ENCODE measurements around the gene PWWP2B. TPM values are rescaled to one million over a fixed set of nuclear protein-coding genes. Genes with fewer than 3 reads are reported as not detected.
A peak's percentile ranks its signal among the peaks of the same experiment; 100 is the strongest.

The PWWP2B gene
- total and polyA plus RNA-seq, 10 of the 15 experiments (the other 5 are each of a cell fraction or from before 2014, with no cell fraction given): 0.04 to 0.87 (median 0.35) TPM; not detected in 4

DNA sequence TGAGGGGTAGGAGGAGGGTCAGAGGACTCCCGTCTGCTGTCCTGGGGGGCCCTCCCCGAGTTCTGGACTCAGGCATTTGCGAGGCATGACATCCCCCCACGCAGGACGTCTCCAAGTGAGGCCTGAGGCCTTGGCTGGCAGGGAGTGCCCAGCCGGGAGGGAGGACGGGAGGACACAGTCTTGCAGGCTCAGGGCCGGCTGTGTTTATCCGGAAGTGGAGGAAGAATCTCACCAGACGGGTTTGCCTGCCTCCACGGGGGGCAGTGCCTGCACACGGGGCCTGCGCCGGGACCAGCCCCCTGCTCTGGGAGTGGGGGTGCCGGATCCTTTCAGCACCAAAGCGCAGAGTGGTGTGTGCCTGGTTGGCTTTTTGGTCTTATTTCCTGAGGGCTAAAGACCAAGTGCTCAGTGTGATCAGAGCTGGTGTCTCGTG lies 10.9 kb downstream of the PWWP2B start:
- H3K9ac ChIP-seq (ENCODE audit: control insufficient read depth, insufficient read depth, low read length): no peak overlapping the region
- DNase-seq (ENCODE audit: low read depth, low spot score): no peak

More for the DNA sequence above, 10.9 kb downstream of the PWWP2B start:
- RAD21 ChIA-PET (ENCODE audit: unreplicated experiment): no interaction called here
- Histone ChIP-seq H3K4me3 (no peak overlapping the region), H3K79me2 (ENCODE audit: control insufficient read depth, insufficient read depth, low read length) (no peaks in the 10 kb centered on the region), H3K4me1 (ENCODE audit: control insufficient read depth, insufficient read depth, low read length) (no peaks in the 10 kb centered on the region), H2AFZ (ENCODE audit: control insufficient read depth, low read depth, low read length) (peak overlapping the region; percentile 33), H3K27ac (ENCODE audit: control insufficient read depth, insufficient read depth) (no peak overlapping the region), H3K36me3 (ENCODE audit: control insufficient read depth in 2 of 2, insufficient read depth in 2 of 2, low read length in 1 of 2) (no peaks in the 10 kb centered on the region), H3K27me3 (replicated peaks in 1 of 2; ENCODE audit: control insufficient read depth in 2 of 2, insufficient read depth in 2 of 2, low read length in 1 of 2) (no peaks in the 10 kb centered on the region), H3K9me3 (replicated peaks; ENCODE audit: control insufficient read depth, insufficient read depth, low read length) (no peaks in the 10 kb centered on the region), H3K4me2 (ENCODE audit: control insufficient read depth, insufficient read depth) (no peak overlapping the region), H4K20me1 (ENCODE audit: control insufficient read depth, insufficient read depth) (no peaks in the 10 kb centered on the region)
- FAIRE-seq (no peak), ATAC-seq (peak; percentile 41)
- no peak for TF ChIP-seq KLF5 (IDR thresholded peaks at IDR 0.05; ENCODE audit: partially characterized antibody)
- TF ChIP-seq NR2C1 (IDR thresholded peaks at IDR 0.05): no peak
- no peak for TF ChIP-seq CEBPB (IDR thresholded peaks at IDR 0.05; ENCODE audit: borderline replicate concordance in 1 of 2, low read depth in 2 of 2, low read length in 2 of 2)
- TF ChIP-seq, protein P1, sequence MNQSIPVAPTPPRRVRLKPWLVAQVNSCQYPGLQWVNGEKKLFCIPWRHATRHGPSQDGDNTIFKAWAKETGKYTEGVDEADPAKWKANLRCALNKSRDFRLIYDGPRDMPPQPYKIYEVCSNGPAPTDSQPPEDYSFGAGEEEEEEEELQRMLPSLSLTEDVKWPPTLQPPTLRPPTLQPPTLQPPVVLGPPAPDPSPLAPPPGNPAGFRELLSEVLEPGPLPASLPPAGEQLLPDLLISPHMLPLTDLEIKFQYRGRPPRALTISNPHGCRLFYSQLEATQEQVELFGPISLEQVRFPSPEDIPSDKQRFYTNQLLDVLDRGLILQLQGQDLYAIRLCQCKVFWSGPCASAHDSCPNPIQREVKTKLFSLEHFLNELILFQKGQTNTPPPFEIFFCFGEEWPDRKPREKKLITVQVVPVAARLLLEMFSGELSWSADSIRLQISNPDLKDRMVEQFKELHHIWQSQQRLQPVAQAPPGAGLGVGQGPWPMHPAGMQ (IDR thresholded peaks at IDR 0.05; ENCODE audit: borderline replicate concordance): no peak
- no peak for TF ChIP-seq SUPT20H (IDR thresholded peaks at IDR 0.05; ENCODE audit: borderline replicate concordance, control insufficient read depth, low read depth, low read length)
- TF ChIP-seq JUNB (IDR thresholded peaks at IDR 0.05): no peak
- TF ChIP-seq MXI1 (IDR thresholded peaks at IDR 0.05; ENCODE audit: low read depth, low read length): no peak
- TF ChIP-seq BMI1 (IDR thresholded peaks at IDR 0.05; ENCODE audit: borderline replicate concordance): no peak
- TF ChIP-seq ETV6 (conservative IDR thresholded peaks at IDR 0.05 in 1 of 2, IDR thresholded peaks at IDR 0.05 in 1 of 2; ENCODE audit: borderline replicate concordance in 1 of 2, low read depth in 1 of 2): no peak
- no peak for TF ChIP-seq IKZF2 (IDR thresholded peaks at IDR 0.05)
- no peak for TF ChIP-seq CREB1 (IDR thresholded peaks at IDR 0.05; ENCODE audit: low read depth)
- no peak for TF ChIP-seq SMARCA5 (IDR thresholded peaks at IDR 0.05)
- TF ChIP-seq RAD51 (IDR thresholded peaks at IDR 0.05): no peak
- TF ChIP-seq, protein P2, sequence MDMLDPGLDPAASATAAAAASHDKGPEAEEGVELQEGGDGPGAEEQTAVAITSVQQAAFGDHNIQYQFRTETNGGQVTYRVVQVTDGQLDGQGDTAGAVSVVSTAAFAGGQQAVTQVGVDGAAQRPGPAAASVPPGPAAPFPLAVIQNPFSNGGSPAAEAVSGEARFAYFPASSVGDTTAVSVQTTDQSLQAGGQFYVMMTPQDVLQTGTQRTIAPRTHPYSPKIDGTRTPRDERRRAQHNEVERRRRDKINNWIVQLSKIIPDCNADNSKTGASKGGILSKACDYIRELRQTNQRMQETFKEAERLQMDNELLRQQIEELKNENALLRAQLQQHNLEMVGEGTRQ (IDR thresholded peaks at IDR 0.05; ENCODE audit: borderline replicate concordance, low read depth, low read length): no peak
- TF ChIP-seq STAT3 (IDR thresholded peaks at IDR 0.05; ENCODE audit: low read depth, low read length): no peak
- TF ChIP-seq ZNF217 (IDR thresholded peaks at IDR 0.05): no peak
- no peak for TF ChIP-seq KDM1A (IDR thresholded peaks at IDR 0.05; ENCODE audit: borderline replicate concordance)
- no peak for TF ChIP-seq IRF4 (IDR thresholded peaks at IDR 0.05; ENCODE audit: low read depth, low read length)
- no peak for TF ChIP-seq FOXK2 (IDR thresholded peaks at IDR 0.05)
- BruUV-seq (replicated peaks): no TSS peak
- 18% methylated on average over 17 of the region's 17 CpGs for WGBS (ENCODE audit: insufficient coverage, insufficient replicate concordance, low lambda C conversion rate, missing lambda C conversion rate)
- POLR2A ChIA-PET: no interaction called here
- SMC1A ChIA-PET (ENCODE audit: uncharacterized antibody, unreplicated experiment): no interaction called here
- CTCF ChIA-PET: no interaction called here
- in situ Hi-C loops (cut with MboI) (no loop called here), intact Hi-C loops (cut with micrococcal nuclease; ENCODE audit: unreplicated experiment) (no loop called here)
